PFSK-1 (cell line): ENCODE measurements around the gene GUK1.

ENCODE experiments used
- FOXP2 ChIP-seq: optimal IDR thresholded peaks from 2 replicates; pipeline ENCODE3; 2011; ENCODE audit warnings: borderline replicate concordance, control low read depth, inconsistent platforms; ENCODE audit not compliant: insufficient read depth; ENCODE audit errors: extremely low read length, extremely low read depth
- POLR2AphosphoS5 ChIP-seq: IDR thresholded peaks from 2 replicates; pipeline ENCODE4 v1.6.1; 2012; ENCODE audit warnings: low read depth, mild to moderate bottlenecking, control low read depth, low read length, moderate library complexity
- REST ChIP-seq, 2 experiments: IDR thresholded peaks; 2 replicates each; pipeline versions ENCODE4 v1.6.1 to v1.8.0; 2011 to 2012; ENCODE audit warnings: low read depth in 2 of 2, low read length in 2 of 2, control low read depth in 1 of 2, inconsistent platforms in 1 of 2, mild to moderate bottlenecking in 1 of 2, moderate library complexity in 1 of 2; ENCODE audit not compliant: insufficient read depth in 1 of 2
- SIN3A ChIP-seq: IDR thresholded peaks from 2 replicates; pipeline ENCODE4 v1.6.1; 2012; ENCODE audit warnings: mild to moderate bottlenecking, low read length, moderate library complexity, borderline replicate concordance; ENCODE audit not compliant: insufficient read depth
- TAF1 ChIP-seq: IDR thresholded peaks from 2 replicates; pipeline ENCODE4 v1.6.1; 2012; ENCODE audit warnings: low read length, control low read depth, borderline replicate concordance; ENCODE audit not compliant: insufficient read depth

Gene GUK1

GRCh38 chr1:228180271-228180958 lies 40.3 kb downstream of the GUK1 start:
- TF ChIP-seq TAF1: no peak
- TF ChIP-seq REST (IDR thresholded peaks at IDR 0.05; ENCODE audit: insufficient read depth in 1 of 2, low read depth in 2 of 2, low read length in 2 of 2): no peak
- no peak for TF ChIP-seq POLR2AphosphoS5
- no peak for TF ChIP-seq SIN3A
- TF ChIP-seq FOXP2: no peak

DNA sequence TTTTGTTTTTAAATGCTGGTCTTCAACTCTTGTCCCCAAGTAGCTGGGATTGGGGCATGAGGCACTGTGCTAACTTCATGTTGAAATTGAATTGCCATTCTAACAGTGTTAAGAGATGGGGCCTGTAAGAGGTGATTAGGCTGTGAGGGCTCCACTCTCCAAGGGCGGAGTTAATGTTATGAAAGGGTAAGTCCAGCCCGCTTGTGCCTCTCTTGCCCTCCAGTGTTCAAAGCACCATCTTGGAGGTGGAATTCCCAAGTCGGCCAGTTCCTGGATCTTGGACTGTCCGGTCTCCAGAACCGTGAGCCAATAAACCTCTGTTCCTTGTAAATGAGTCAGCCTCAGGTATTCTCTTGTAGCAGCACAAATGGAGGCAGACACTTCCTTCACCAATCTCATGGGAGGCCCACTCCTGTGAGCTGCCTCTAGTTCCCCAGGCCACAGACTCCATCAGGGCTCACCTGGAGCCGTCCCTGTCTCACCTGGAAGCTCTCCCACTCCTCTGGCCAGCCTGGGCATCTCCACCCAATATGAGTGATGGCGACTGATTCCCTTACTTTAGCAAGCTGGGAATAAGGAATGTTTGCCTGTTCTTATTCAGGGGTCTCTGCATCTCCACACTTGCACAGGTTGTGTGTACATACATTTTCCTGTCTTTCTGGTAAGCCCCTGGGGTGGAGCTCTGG lies 41.0 kb downstream of the GUK1 start:
- no peak for TF ChIP-seq POLR2AphosphoS5
- no peak for TF ChIP-seq TAF1
- no peak for TF ChIP-seq REST (IDR thresholded peaks at IDR 0.05; ENCODE audit: insufficient read depth in 1 of 2, low read depth in 2 of 2, low read length in 2 of 2)
- no peak for TF ChIP-seq FOXP2
- TF ChIP-seq SIN3A: no peak

- TF ChIP-seq FOXP2: no peak
- TF ChIP-seq TAF1: no peak
- TF ChIP-seq REST (IDR thresholded peaks at IDR 0.05; ENCODE audit: insufficient read depth in 1 of 2, low read depth in 2 of 2, low read length in 2 of 2): no peak
- TF ChIP-seq SIN3A: no peak
- no peak for TF ChIP-seq POLR2AphosphoS5
Observed at GRCh38 chr1:228181645-228182034, 41.6 kb downstream of the GUK1 start.

GRCh38 chr1:228182296-228183030 lies 42.4 kb downstream of the GUK1 start:
- TF ChIP-seq FOXP2 (no peak), POLR2AphosphoS5 (no peak), TAF1 (no peak), REST (IDR thresholded peaks at IDR 0.05; ENCODE audit: insufficient read depth in 1 of 2, low read depth in 2 of 2, low read length in 2 of 2) (no peak), SIN3A (no peak)
